H9 (cell line): ENCODE results near the gene MYL3. TPM values are rescaled to one million over a fixed set of nuclear protein-coding genes. Genes with fewer than 3 reads are reported as not detected.

Experiments
- DNase-seq: peaks from one replicate; pipeline ENCODE4 v3.0.0-alpha.2; 2017
- H2AFZ ChIP-seq: one replicate; pipeline ENCODE4 v1.6.1; 2013; ENCODE audit warnings: mild to moderate bottlenecking, low read length, control low read depth, moderate library complexity
- H2AK5ac ChIP-seq: 2 replicates; pipeline ENCODE4 v1.6.1; 2013; ENCODE audit warnings: low read length, control low read depth, mixed read lengths; ENCODE audit not compliant: insufficient read length
- H2BK120ac ChIP-seq: one replicate; pipeline ENCODE4 v1.6.1; 2013; ENCODE audit warnings: low read depth, mild to moderate bottlenecking, low read length, control low read depth, inconsistent platforms; ENCODE audit not compliant: poor library complexity, severe bottlenecking
- H2BK12ac ChIP-seq: 2 replicates; pipeline ENCODE4 v1.6.1; 2013; ENCODE audit warnings: low read length, control low read depth, mixed read lengths, low read depth; ENCODE audit not compliant: insufficient read length
- H2BK15ac ChIP-seq: 2 replicates; pipeline ENCODE4 v1.6.1; 2013; ENCODE audit warnings: low read depth, low read length, control low read depth
- H2BK20ac ChIP-seq: one replicate; pipeline ENCODE4 v1.6.1; 2013; ENCODE audit warnings: low read depth, mild to moderate bottlenecking, low read length, control low read depth, inconsistent platforms; ENCODE audit not compliant: poor library complexity, severe bottlenecking
- H2BK5ac ChIP-seq: 2 replicates; pipeline ENCODE4 v1.6.1; 2013; ENCODE audit warnings: low read length, control low read depth, mixed read lengths; ENCODE audit not compliant: insufficient read length
- H3K14ac ChIP-seq: 2 replicates; pipeline ENCODE4 v1.6.1; 2013; ENCODE audit warnings: low read length, control low read depth; ENCODE audit not compliant: insufficient read depth
- H3K18ac ChIP-seq: 2 replicates; pipeline ENCODE4 v1.6.1; 2013; ENCODE audit warnings: low read depth, mild to moderate bottlenecking, mixed read lengths, low read length, control low read depth; ENCODE audit not compliant: insufficient read length
- H3K23ac ChIP-seq: 2 replicates; pipeline ENCODE4 v1.6.1; 2013; ENCODE audit warnings: low read length, control low read depth, mixed read lengths, low read depth; ENCODE audit not compliant: insufficient read length
- H3K23me2 ChIP-seq: 2 replicates; pipeline ENCODE4 v1.6.1; 2013; ENCODE audit warnings: low read depth, mild to moderate bottlenecking, mixed read lengths, low read length, control low read depth; ENCODE audit not compliant: insufficient read length, poor library complexity, severe bottlenecking
- H3K27ac ChIP-seq: 2 replicates; pipeline ENCODE4 v1.5.1; 2013; ENCODE audit warnings: low read length, control low read depth, mixed read lengths, low read depth; ENCODE audit not compliant: insufficient read length
- H3K27me3 ChIP-seq: 2 replicates; pipeline ENCODE4 v1.6.1; 2013; ENCODE audit warnings: low read length, control low read depth, inconsistent platforms; ENCODE audit not compliant: insufficient read depth
- H3K4ac ChIP-seq: 2 replicates; pipeline ENCODE4 v1.6.1; 2013; ENCODE audit warnings: low read depth, mild to moderate bottlenecking, control low read depth, inconsistent platforms, low read length, moderate library complexity
- H3K4me1 ChIP-seq: 2 replicates; pipeline ENCODE4 v1.6.1; 2013; ENCODE audit warnings: low read length, control low read depth, inconsistent platforms; ENCODE audit not compliant: insufficient read depth
- H3K4me2 ChIP-seq: 2 replicates; pipeline ENCODE4 v1.6.1; 2013; ENCODE audit warnings: low read length, control low read depth, mixed read lengths; ENCODE audit not compliant: insufficient read length, insufficient read depth
- H3K56ac ChIP-seq: 2 replicates; pipeline ENCODE4 v1.6.1; 2013; ENCODE audit warnings: low read depth, mild to moderate bottlenecking, mixed read lengths, low read length, control low read depth; ENCODE audit not compliant: insufficient read length
- H3K79me1 ChIP-seq: 2 replicates; pipeline ENCODE4 v1.6.1; 2013; ENCODE audit warnings: low read depth, mild to moderate bottlenecking, moderate library complexity, low read length, control low read depth, inconsistent platforms; ENCODE audit not compliant: insufficient read depth, poor library complexity, severe bottlenecking
- H3K79me2 ChIP-seq: 2 replicates; pipeline ENCODE4 v1.6.1; 2013; ENCODE audit warnings: low read length, control low read depth, inconsistent platforms; ENCODE audit not compliant: insufficient read depth
- H3K9ac ChIP-seq: 2 replicates; pipeline ENCODE4 v1.6.1; 2013; ENCODE audit warnings: low read length, control low read depth, mixed read lengths; ENCODE audit not compliant: insufficient read length; ENCODE audit errors: extremely low read depth
- H3K9me3 ChIP-seq: one replicate; pipeline ENCODE4 v1.6.1; 2013; ENCODE audit warnings: low read depth, low read length, inconsistent platforms; ENCODE audit not compliant: control insufficient read depth
- H3T11ph ChIP-seq: one replicate; pipeline ENCODE4 v1.6.1; 2013; ENCODE audit warnings: mild to moderate bottlenecking, low read length, control low read depth, inconsistent platforms
- H4K20me1 ChIP-seq: one replicate; pipeline ENCODE4 v1.6.1; 2013; ENCODE audit not compliant: control insufficient read depth, insufficient read length, insufficient read depth
- H4K5ac ChIP-seq: 2 replicates; pipeline ENCODE4 v1.6.1; 2013; ENCODE audit warnings: low read depth, mild to moderate bottlenecking, mixed read lengths, low read length, control low read depth; ENCODE audit not compliant: insufficient read length
- H4K8ac ChIP-seq: replicated peaks from 2 replicates; pipeline ENCODE4 v1.6.1; 2013; ENCODE audit warnings: low read length, control low read depth, mixed read lengths, low read depth; ENCODE audit not compliant: insufficient read length
- H4K91ac ChIP-seq: 2 replicates; pipeline ENCODE4 v1.6.1; 2013; ENCODE audit warnings: low read depth, mild to moderate bottlenecking, moderate library complexity, mixed read lengths, low read length, control low read depth; ENCODE audit not compliant: insufficient read length
- H3K27ac Mint-ChIP-seq, 3 experiments: 2 replicates in 2 of 3; 3 replicates in 1 of 3; pipeline ENCODE4 v1.8.0; 2020 to 2021; ENCODE audit warnings: mixed read lengths in 3 of 3, mild to moderate bottlenecking in 1 of 3, moderate library complexity in 1 of 3
- H3K27me3 Mint-ChIP-seq: 2 replicates; pipeline ENCODE4 v1.8.0; 2021; ENCODE audit warnings: low read depth, mild to moderate bottlenecking, moderate library complexity, mixed read lengths
- H3K36me3 Mint-ChIP-seq, 3 experiments: 2 replicates in 2 of 3; 3 replicates in 1 of 3; pipeline ENCODE4 v1.8.0; 2020 to 2021; ENCODE audit warnings: low read depth in 3 of 3, mixed read lengths in 3 of 3; ENCODE audit not compliant: insufficient read depth in 1 of 3
- H3K4me1 Mint-ChIP-seq, 2 experiments: 2 replicates each; pipeline ENCODE4 v1.8.0; 2020; ENCODE audit warnings: mixed read lengths in 2 of 2
- H3K4me3 Mint-ChIP-seq, 2 experiments: 2 replicates in 1 of 2; 3 replicates in 1 of 2; pipeline ENCODE4 v1.8.0; 2020 to 2021; ENCODE audit warnings: mild to moderate bottlenecking in 2 of 2, mixed read lengths in 2 of 2, moderate library complexity in 1 of 2
- H3K9me3 Mint-ChIP-seq, 2 experiments: 2 replicates in 1 of 2; 3 replicates in 1 of 2; pipeline ENCODE4 v1.8.0; 2020; ENCODE audit warnings: mild to moderate bottlenecking in 2 of 2, mixed read lengths in 2 of 2, moderate library complexity in 1 of 2
- CTCF ChIP-seq: fragments of 200-600 bp; sonication (generic); conservative IDR thresholded peaks from 3 replicates; pipeline ENCODE4 v1.8.0; 2021; ENCODE audit warnings: antibody characterized with exemption, mild to moderate bottlenecking
- WGBS: extraction: QIAGEN DNeasy Blood & Tissue Kit; methylation state at CpG from one replicate; pipeline ENCODE4 v1.1.7; 2013; ENCODE audit warnings: missing lambda C conversion rate, low lambda C conversion rate, mixed read lengths; ENCODE audit not compliant: insufficient read length; ENCODE audit errors: extremely low coverage; 5-methylcytosine and 5-hydroxymethylcytosine counted together
- total RNA-seq: library from RNA; stranded (reverse); gene quantifications from 2 replicates; pipeline ENCODE4 v1.2.1, GENCODE V29; 2021

Gene MYL3
- total RNA-seq, 1 experiment from 2014 or later = 0.24 TPM

- Histone ChIP-seq H3T11ph (no peak overlapping the region), H3K23ac (no peak overlapping the region), H4K20me1 (no peaks in the 10 kb centered on the region), H4K91ac (no peak overlapping the region), H3K14ac (no peak overlapping the region), H4K5ac (no peak overlapping the region), H3K4me2 (no peak overlapping the region), H2BK20ac (no peak overlapping the region), H3K56ac (no peak overlapping the region), H3K79me2 (no peaks in the 10 kb centered on the region), H3K27me3 (peaks cover 20% of the 10 kb centered on the region), H3K18ac (no peak overlapping the region), H3K4me1 (no peaks in the 10 kb centered on the region), H2AFZ (no peak overlapping the region), H4K8ac (no peak overlapping the region), H2BK5ac (no peak overlapping the region), H2AK5ac (no peak overlapping the region), H3K27ac (no peak overlapping the region), H3K4ac (no peak overlapping the region), H2BK120ac (no peak overlapping the region), H3K23me2 (no peaks in the 10 kb centered on the region), H3K79me1 (no peaks in the 10 kb centered on the region), H3K9ac (no peak overlapping the region), H2BK12ac (no peak overlapping the region), H3K9me3 (no peaks in the 10 kb centered on the region), H2BK15ac (no peak overlapping the region)
- no peak for DNase-seq
- H3K4me3 Mint-ChIP-seq = no peak overlapping the region
- no peaks in the 10 kb centered on the region for H3K9me3 Mint-ChIP-seq
- H3K27ac Mint-ChIP-seq = no peak overlapping the region
- H3K36me3 Mint-ChIP-seq = no peaks in the 10 kb centered on the region
- no CpG with 5 or more reads among the region's 9 CpGs for WGBS
- H3K4me1 Mint-ChIP-seq = peaks cover 8 to 21% of the 10 kb centered on the region in 2 experiments
- no peak for TF ChIP-seq CTCF
- H3K27me3 Mint-ChIP-seq = peaks cover 96% of the 10 kb centered on the region
Observed at GRCh38 chr3:46875560-46875959, 12.3 kb upstream of the MYL3 start.
